HG02870 (cell line): ENCODE data around the gene FAM193B.
"Not testable (repeated sequence)": the region's sequence is repeated elsewhere in the genome, so short reads cannot be mapped to it uniquely, and the experiment has no call there.

Source experiments
- ATAC-seq: cut with Tn5 transposase; IDR thresholded peaks from one replicate; pipeline ENCODE4 v1.9.1; 2021; ENCODE audit warnings: mild to moderate bottlenecking, moderate library complexity; ENCODE audit not compliant: unreplicated experiment

Gene FAM193B

DNA sequence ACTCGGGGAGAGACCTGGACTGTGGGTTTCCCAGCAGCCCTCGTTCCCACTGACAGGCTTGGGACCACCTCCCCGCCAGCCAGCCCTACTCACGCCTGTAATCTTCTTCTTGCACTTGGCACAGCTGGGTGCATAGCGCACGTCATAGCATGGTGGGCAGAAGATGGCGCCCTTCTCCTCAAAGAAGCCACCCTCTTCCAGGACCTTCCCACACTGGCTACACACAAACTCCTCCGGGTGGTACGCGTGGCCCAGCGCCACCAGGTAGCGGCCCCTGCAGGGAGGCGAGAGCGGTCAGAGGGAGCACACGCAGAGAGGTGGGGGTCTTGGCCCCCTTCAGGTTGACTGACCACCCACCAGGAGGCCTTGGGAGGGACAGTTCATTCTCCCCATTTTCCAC is 66.4 kb downstream of the FAM193B start:
- no peak for ATAC-seq

DNA sequence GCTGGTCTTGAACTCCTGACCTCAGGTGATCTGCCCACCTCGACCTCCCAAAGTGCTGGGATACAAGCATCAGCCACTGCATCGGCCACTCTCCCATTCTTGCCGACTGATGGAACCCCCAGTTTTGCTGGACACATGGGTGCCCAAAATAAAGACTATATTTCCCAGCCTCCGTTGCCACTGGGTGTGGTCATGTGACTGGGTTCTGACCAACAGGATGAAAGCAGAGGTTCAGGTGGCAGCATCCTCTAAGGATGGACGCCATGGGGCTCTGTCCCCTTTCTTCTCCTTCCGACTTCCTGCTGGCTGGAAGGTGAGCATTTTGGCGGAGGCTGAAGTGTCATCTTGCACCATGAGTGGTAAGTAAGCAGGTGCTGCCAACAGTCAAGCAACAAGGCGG is 67.2 kb downstream of the FAM193B start:
- no peak for ATAC-seq

DNA sequence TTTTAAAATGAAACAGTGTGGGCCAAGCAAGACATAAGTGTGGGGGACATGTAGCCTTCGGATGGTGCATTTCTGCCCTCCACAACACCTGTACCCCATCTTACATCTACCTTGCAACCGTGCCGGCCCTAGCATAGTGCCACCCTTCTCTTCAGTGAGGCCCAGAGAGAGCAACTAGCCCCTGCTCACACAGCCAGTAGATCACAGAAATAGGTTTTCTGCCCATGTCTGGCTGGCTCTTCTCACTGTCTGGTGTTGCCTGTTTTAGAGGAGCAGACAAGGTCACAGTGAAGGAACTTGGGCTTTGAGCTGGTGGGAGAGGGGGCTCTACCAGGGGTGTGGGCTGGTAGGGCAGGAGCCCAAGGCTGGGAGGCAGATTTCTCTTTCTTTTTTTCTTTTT is 68.1 kb downstream of the FAM193B start:
- no peak for ATAC-seq

DNA sequence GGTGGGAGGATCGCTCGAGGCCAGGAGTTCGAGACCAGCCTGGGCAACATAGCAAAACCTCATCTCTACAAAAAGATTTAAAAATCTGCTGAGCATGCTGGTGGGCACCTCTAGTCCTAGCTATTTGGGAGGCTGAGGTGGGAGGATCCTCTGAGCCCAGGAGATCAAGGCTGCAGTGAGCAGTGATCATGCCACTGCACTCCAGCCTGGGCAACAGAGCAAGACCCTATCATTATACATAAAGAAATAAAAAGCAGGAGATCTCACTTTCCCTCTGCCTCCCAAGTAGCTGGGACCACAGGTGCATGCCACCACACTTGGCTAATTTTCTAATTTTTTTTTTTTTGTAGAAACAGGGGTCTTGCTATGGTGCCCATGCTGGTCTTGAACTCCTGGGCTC is 68.6 kb downstream of the FAM193B start:
- not testable (repeated sequence) for ATAC-seq

DNA sequence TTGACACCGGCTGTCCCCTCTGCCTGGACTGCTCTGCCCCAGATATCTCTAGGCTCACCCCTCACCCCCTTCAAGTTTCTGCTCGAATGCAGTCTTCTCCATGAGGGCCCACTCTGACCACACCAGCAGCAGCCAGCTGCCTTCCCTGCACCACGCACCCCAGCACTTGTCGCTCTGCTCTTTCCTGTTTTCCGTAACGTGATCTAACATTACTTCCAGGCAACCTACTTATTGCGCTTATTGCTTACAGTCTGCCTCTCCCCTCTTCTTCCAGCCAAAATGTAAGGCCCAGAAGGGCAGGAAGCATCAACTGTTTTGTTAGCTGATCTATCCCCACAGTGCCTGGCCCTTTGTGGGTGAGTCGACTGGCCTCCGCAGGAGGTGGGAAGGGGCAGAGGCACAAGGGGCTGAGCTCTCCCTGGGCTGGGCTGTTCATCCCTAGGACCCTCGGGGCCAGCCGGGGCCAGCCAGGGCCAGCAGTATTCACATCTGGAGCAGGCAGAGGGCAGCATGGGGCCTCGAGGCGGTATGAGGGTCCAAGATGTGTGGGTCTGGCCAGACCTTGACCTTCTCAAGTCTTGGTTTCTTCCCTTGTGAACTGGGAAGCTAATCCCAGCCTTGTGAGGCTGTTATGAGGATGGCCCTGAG is 69.3 kb downstream of the FAM193B start:
- no peak for ATAC-seq

DNA sequence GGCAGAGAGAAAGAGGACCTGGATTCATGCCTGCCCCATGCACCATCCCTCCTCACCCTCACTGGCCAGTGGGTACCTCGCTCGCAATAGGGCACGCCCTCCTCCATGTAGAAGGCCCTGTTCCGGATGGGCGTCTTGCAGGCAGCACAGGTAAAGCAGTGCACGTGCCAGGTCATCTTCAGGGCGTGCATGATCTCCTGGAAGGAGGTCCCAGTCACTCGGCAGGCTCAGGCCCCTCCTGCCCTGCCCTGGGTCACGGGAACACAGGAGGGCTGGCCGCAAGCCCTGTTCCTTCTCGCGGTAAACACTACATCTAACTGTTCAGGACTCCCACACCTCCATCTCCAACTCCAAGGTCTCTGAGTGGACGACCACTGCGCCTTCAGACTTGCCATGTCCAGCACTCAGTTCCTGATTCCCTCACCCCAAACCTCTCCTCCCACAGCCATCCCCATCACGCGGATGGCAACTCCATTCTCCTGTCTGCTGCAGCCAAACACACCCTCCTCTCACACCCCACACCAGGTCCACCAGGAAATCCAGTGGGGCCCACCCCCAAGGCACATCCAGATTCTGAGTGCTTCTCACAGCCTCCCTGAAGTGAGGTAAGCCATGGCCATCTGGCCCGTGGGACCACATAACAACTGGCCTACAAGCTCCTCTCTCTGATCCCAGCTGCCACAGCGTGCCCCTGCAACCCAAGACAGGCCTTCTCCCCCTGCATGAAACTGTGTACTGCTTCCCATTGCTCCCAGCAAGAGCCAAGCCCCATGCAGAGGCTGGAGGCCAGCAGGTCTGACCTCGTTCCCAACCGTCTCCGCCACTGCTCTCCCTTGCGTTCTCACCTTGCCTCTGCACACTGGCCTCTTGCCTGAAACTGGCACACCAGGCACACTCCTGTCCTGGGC is 70.1 kb downstream of the FAM193B start:
- no peak for ATAC-seq

DNA sequence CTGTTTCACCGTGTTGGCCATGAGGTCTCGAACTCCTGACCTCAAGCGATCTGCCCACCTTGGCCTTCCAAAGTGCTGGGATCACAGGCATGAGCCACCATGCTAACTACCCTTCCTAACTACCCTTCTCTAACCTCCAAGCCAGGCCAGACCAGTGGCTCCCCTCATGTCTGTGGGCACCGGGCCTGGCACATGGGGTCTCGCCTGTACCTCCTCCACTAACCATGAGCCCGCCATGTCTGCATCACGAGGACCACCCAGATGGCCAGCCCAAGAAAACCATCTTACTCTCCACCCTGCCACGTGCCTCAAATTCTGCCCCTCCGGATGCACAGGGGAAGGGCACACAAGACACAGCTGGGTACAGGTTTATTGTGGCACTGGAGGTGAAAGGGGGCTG is 71.3 kb downstream of the FAM193B start:
- no peak for ATAC-seq

DNA sequence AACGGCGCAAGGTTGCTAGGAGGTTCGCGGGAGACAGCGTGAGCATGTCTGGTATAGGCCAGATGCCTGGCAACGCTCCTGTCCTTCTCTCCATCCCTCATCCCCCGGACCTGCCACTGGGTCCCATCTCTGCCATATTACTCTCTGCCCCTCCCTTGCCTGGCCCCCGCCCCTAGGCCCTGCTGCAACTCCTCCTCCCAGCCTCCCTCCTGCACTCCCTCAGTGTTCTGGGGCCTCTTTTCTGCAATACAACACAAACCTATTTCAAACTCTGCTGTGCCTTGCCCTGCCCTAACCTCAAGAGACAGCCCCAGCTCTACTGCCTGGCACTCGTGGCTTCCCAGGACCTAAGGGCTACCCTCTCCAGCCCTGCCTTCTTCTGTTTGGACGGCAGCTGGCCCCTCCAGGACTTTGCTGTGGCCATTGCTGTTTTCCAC is 72.0 kb downstream of the FAM193B start:
- no peak for ATAC-seq

DNA sequence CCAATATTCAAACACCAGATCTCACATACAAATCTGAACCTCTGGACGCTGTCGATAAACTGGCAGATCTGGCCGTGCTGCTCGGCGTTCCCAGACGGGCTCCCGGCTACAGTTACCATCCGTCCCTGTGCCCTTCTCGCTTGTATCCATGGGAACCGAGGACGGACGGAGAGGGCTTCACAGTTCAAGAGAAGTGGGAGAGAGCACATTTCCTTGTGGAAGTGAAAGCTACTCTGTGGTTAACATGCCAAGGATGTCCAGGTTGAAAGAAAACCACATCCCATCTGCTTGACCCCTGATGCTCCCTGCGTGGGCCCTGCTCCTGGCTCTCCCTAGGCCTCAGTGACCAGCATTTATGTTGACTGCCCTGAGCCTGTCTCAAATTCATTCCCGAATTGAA is 74.6 kb downstream of the FAM193B start:
- ATAC-seq, result no peak

DNA sequence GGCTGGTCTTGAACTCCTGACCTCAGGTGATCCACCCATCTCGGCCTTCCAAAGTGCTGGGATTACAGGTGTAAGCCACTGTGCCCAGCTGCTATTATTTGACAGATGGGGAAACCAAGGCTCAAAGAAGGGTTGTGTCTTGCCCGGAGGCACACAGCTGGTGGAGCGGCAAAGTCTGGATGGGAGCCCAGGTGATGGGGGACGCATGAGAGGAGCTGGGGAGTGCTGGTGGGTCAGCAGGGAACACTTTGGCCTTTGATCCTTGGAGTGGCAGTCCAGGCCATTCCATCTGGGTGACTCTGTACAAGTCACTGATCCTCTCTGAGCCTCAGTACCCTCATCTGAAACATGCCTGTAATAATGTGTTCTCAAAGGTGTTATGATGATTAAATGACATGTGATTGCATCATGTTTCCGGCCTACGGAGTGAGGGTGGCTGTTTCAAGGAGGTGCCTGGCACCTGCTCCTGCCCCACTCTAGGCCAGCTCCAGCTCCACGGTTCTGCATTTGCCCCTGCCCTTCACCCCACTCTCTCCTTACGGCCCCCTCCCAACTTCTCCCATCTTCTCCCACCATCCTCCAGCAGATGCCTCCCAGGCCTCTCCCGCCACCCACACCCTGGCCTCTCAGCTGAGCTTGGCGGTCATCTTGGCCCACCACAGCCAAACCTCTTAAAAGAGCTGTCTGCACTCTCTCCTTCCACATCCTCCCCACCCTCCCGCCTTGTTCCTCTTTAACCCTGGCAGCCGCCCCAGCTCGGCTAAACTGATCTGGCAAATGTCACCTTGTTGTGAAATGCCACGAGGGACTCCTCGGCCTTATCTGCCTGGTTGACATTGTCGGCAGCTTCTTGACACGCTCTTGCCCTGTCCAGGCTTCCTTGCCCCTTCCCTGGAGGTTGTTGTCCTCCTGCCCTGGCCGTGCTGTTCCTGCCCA is 75.4 kb downstream of the FAM193B start:
- no peak for ATAC-seq

DNA sequence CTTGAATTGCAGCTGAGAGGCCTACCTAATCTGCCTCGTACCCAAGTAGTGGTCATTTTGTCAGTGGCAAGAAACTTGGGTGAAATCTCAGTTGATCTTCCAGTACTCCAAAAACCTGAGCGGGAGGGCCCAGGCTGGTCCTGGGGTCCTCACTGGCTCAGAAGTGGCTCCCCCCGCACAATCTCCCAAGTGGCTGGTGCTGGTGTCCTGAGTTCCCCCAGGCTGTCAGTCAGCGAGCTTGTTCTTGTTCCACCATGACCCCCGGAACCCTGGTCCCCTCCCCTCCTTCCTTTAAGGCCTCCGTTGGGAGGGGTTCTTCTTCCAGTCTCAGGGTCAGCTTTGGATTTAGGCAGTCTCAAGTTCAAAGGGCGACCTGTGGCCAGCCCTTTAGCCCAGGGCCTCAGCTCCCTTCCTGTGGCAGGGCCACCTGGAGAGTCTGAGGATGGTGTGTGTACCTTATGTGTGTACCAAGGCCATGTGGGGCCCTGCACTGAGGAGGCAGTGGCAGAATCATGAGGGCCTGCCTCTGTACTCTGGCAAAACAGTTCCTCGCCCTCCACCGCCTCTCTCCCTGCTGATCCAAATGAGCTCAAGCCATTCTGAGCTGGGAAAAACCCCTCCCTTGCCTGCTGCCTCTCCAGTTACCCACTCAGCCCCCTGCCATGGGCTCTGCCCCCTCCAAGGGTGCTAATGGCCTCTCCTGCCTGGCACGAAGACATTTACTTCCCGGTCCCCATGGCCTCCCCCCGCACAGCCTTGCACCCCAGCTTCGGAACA is 76.5 kb downstream of the FAM193B start:
- ATAC-seq, result no peak

DNA sequence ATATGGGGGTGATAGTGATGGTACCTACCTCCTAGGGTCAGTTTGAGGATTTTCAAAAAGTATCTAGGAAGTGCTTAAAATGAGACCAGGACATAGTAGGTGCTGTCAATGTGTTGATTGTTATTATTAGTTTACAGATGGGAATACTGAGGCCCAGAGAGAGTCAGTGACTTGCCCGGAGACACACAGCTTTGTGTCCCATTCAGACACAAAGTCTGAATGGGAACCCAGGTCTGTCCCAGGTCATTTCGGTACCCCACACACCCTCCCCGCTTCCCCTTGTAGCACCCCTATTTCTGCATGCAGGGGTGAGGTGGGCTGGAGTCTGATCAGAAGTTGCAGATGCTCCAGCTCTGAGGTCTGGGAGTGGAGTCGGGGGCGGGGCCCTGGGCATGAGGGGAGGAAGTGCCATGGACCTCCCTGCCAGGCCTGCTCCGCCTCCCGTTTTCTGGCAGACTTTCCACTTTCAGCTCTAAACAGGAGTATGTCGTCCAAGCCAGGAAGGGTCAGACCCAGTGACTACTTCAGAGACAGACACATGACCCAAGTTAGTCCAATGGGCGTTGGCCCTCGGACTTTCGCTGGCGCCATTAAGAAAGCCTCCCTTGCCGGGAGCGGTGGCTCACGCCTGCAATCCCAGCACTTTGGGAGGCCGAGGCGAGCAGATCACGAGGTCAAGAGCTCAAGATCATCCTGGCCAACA is 77.7 kb downstream of the FAM193B start:
- no peak for ATAC-seq

DNA sequence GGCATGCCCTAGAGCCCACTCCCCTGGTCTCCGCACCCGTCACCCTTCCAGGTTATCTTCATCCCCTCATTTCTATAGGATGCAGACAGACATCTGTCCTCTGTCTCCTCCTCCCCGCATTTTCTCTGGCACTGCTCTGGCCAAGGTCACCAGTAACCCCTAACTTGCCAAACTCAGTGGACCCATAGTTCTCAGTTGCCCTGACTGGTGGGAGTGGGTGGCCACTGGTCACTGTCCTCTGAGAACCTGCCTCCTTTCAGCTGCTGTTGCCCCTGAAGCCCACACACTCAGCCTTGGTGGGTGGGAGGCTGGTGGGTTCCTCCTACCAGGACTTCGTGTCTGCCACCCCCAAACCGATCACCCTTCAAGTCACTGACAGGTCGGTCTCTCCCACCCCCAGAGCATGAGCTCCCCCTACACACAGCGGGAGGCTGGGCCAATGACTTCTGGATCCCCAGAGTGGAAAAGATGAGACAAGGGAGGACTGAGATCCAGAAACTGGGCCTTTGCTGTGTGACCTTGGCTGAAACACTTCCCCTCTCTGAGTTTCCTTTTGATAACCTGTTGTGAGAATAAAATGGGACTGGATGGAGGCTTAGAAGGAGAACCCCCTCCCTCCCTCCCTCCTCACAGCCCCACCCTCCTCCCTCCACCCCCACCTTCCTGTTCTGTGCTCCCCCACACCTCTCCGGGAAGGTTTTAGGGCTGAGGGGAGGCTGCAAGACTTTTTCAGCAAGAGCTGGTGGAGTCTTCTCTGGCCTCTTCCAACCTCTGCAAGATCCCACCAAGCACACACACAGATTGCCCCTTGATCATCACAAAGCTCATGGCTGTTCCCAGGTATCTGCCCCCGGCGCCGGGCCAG is 78.6 kb downstream of the FAM193B start:
- ATAC-seq, result no peak

DNA sequence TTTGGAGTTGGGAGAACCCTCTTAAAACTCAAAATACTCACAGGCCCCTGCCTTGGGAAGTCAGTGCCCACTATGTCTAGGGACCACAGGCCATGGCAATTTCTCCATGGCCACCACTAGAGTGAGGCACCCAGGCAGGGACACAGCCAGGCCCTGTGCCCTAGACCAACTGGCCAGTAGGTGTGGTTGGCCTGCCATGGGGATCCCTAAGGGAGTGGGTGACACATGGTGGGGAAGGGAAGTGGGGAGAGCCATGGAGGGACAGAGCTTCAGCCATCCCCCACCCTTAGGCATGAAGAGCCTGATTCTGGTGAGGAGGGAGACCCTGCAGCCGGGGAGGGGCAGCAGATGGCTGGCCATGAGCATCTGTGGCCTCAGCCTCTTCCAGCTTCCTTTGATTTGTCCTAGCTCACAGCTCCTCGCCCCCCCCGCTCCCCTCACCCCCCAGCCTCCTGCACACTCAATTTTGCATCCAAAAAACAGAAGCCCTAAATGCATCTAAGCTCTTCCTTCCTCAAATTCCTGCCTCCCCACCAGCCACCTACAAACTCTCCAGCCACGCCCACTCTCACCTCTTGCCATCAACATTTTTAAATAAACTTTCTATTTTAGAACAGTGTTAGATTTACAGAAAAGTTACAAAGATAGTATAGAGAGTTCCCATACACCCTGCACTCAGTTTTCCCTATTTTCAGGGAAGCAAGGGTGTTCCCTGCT is 79.4 kb downstream of the FAM193B start:
- no peak for ATAC-seq

DNA sequence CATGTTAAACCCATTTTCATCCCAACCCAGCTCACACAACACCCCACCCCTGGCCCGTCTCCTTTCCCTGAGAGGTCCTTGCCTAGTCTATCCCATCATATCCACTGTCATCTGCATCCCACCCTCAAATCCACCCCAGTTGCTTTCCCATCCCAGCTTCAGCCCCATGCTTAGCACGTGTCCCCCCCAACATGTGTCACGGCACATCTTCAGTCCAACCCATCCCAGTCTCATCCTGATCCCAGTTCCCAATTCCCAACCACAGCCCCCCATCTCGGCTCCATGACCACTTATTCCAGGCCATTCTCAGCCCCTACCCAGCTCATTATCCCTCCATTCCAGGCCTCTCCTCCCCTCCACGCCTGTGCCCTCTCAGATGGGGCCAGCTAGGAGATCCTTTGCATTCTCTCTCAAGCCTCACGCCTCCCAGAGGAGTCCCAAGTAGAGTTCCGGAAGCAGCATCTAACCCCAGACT is 80.3 kb downstream of the FAM193B start:
- no peak for ATAC-seq

DNA sequence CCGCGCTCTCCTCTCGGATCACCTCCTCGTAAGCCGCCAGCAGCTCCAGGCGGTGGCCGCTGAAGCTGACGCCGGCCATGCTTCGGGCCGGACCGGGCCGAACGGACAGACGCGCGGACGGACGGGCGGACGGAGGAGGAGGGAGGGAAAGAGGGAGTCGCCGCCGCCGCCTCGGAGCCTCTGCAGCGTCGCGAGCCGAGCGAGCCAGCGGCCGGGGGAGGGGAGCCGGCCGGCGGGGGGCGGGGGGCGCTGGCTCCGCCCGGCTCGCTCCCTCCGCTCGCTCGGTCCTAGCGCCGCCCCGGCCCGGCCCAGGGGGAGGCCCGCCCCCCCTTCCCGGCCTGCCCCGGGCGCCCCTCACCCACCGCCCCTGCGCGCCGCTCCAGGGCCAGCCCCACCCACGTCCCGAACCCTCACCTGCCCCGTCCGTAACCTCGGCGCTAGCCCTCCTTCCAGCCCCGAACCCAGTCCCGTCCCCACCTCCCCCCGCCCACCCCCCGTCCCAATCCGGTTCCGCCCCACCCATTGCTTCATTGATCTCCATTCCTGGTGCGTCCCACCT is 80.8 kb downstream of the FAM193B start, which contains the start of gene DBN1:
TSS of gene DBN1 (minus strand) at position 192 of the 559 bp plus-strand sequence. CDS start at position 79, 113 bp downstream.
- ATAC-seq, result no peak
